Osteocyte (in vitro differentiated cells): ENCODE data around the gene CYYR1. TPM values are rescaled to one million over a fixed set of nuclear protein-coding genes. Genes with fewer than 3 reads are reported as not detected.

ENCODE experiments used
- DNase-seq: peaks from one replicate; pipeline ENCODE4 v3.0.0; 2021; ENCODE audit warnings: mixed read lengths; ENCODE audit not compliant: unreplicated experiment; ENCODE audit errors: extremely low spot score
- H3K27ac Mint-ChIP-seq: one replicate; pipeline ENCODE4 v1.8.0; 2021; ENCODE audit warnings: mild to moderate bottlenecking, mixed read lengths; ENCODE audit not compliant: unreplicated experiment
- H3K27me3 Mint-ChIP-seq: one replicate; pipeline ENCODE4 v1.8.0; 2021; ENCODE audit warnings: mixed read lengths; ENCODE audit not compliant: unreplicated experiment
- H3K36me3 Mint-ChIP-seq: one replicate; pipeline ENCODE4 v1.8.0; 2021; ENCODE audit warnings: mixed read lengths; ENCODE audit not compliant: unreplicated experiment
- H3K4me1 Mint-ChIP-seq: one replicate; pipeline ENCODE4 v1.8.0; 2021; ENCODE audit warnings: mixed read lengths; ENCODE audit not compliant: unreplicated experiment
- H3K4me3 Mint-ChIP-seq: one replicate; pipeline ENCODE4 v1.8.0; 2021; ENCODE audit warnings: mild to moderate bottlenecking, moderate library complexity, mixed read lengths; ENCODE audit not compliant: unreplicated experiment
- H3K9me3 Mint-ChIP-seq: one replicate; pipeline ENCODE4 v1.8.0; 2021; ENCODE audit warnings: mixed read lengths; ENCODE audit not compliant: unreplicated experiment
- total RNA-seq: library from RNA; stranded (reverse); gene quantifications from 2 replicates; pipeline ENCODE4 v1.2.1, GENCODE V29; 2021
- TF ChIP-seq, protein P1 (sequence below): fragments of 200-600 bp; sonication (generic); IDR thresholded peaks from 2 replicates; pipeline ENCODE4 v1.5.0; 2021; ENCODE audit warnings: antibody characterized with exemption, mild to moderate bottlenecking, moderate library complexity

CYYR1 gene
- total RNA-seq, 1 donor from 2014 or later = 4.7 TPM

DNA sequence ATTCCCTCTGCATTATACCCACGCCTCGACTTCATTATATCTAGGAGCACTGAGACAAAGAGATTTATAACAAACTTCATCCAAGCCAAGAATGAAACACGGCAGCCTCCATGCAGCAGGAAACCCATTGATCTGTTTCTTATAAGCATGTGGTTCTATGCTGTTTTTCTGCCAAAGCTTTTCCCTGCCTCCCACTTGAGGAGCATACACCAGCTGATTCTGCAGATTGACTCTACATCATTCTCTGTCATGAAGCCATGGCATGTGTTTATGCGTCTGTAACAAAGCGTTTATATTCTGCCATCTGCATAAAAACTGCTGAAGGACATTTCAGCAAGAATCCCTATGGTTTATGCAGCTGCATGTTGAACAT is 102.0 kb downstream of the CYYR1 start:
- Mint-ChIP-seq H3K4me3 (no peak overlapping the region), H3K27ac (no peak overlapping the region), H3K36me3 (peaks cover 2% of the 10 kb centered on the region), H3K4me1 (no peaks in the 10 kb centered on the region), H3K27me3 (no peaks in the 10 kb centered on the region), H3K9me3 (no peaks in the 10 kb centered on the region)
- TF ChIP-seq, protein P1, sequence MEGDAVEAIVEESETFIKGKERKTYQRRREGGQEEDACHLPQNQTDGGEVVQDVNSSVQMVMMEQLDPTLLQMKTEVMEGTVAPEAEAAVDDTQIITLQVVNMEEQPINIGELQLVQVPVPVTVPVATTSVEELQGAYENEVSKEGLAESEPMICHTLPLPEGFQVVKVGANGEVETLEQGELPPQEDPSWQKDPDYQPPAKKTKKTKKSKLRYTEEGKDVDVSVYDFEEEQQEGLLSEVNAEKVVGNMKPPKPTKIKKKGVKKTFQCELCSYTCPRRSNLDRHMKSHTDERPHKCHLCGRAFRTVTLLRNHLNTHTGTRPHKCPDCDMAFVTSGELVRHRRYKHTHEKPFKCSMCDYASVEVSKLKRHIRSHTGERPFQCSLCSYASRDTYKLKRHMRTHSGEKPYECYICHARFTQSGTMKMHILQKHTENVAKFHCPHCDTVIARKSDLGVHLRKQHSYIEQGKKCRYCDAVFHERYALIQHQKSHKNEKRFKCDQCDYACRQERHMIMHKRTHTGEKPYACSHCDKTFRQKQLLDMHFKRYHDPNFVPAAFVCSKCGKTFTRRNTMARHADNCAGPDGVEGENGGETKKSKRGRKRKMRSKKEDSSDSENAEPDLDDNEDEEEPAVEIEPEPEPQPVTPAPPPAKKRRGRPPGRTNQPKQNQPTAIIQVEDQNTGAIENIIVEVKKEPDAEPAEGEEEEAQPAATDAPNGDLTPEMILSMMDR = no peak
- no peak for DNase-seq

DNA sequence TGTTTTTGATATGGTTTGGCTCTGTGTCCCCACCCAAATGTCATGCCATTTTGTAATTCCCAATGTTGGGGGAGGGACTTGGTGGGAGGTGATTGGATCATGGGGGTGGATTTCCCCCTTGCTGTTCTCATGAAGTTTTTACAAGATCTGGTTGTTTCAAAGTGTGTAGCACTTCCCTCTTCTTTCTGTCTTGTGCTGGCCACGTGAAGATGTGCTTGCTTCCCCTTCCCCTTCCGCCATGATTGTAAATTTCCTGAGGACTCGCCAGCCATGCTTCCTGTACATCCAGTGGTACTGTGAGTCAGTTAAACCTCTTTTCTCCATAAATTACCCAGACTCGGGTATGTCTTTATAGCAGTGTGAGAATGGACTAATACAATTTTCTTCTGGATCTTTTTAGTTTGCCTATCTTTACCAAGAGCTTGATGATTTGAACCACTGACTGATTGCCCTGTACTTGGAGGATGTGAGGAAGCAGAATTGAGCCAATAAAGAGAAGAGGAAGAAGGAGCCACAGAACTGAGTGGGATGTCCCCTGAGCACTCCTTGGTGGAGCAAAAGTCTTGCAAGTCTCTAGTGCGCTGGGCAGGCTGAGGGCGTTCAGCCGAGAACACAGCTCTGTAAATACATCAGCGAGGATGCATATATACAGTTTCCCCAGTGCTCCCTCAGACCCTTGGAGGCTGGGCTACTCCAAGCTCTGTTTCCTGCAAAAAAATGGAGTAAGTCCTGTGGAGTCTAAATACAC is 102.6 kb downstream of the CYYR1 start:
- H3K9me3 Mint-ChIP-seq = no peaks in the 10 kb centered on the region
- H3K27ac Mint-ChIP-seq = no peak overlapping the region
- H3K4me3 Mint-ChIP-seq = no peak overlapping the region
- peaks cover under 1% of the 10 kb centered on the region for H3K36me3 Mint-ChIP-seq
- DNase-seq = no peak
- TF ChIP-seq, protein P1 = no peak
- no peaks in the 10 kb centered on the region for H3K27me3 Mint-ChIP-seq
- H3K4me1 Mint-ChIP-seq = no peaks in the 10 kb centered on the region

DNA sequence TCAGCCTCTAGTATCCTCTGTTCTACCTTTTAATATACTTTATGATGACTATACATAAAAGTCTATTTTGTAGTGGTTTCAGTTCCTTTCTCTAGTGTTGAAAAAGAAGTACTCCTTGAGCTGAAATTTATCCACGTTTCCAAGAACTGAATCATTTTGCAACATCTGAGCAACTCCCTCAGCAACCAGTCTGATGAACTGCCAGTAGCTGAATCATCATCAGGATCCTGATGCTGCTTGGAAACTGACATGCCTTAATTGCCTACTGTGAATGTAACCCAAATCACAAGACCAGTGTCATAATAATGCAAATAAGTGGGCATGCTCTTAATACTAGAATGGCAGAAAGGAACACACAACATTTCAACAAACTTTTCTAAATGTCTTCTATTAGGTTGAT is 103.3 kb downstream of the CYYR1 start:
- no peak for DNase-seq
- Mint-ChIP-seq H3K9me3 (no peaks in the 10 kb centered on the region), H3K4me3 (no peak overlapping the region), H3K4me1 (no peaks in the 10 kb centered on the region), H3K27me3 (no peaks in the 10 kb centered on the region), H3K36me3 (no peaks in the 10 kb centered on the region), H3K27ac (no peak overlapping the region)
- TF ChIP-seq, protein P1 = no peak

DNA sequence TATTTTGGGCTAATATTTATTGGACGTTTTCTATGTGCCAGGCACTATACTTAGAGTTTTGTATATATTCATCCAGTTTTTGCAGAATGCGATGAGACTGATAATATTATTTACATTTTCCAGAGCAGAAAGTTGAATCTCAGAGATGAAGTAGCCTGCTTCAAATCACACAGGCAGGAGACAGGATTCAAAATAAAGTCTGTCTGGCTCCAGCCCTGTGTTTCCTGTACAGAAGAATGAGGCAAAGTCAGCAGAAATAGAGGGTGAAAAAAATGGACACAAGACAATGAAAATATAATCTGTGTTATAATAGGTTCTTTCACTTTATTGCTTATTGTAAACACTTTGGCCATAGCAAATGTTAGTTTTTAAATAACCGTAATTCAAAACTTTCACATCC is 107.2 kb downstream of the CYYR1 start:
- Mint-ChIP-seq H3K27me3 (no peaks in the 10 kb centered on the region), H3K27ac (no peak overlapping the region), H3K9me3 (no peaks in the 10 kb centered on the region), H3K4me3 (no peak overlapping the region), H3K36me3 (no peaks in the 10 kb centered on the region), H3K4me1 (no peaks in the 10 kb centered on the region)
- no peak for DNase-seq
- TF ChIP-seq, protein P1 = no peak

DNA sequence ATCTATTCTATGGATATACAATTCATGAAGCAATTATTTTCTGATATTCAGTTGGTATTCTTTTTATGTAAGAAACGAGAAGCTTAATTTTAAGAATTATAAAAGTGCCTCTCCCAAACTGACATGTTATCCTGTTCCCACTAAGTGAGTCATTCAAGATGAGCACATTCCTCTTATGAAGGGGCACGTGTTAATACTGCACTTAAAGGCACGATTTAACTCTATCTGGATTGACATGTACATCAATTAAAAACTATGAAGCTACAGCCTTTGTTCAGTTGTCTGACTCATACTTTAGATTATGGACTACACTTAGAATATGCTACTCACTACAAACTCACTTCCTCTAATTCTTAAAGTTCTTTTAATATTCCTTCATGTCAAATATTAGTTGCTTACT is 111.6 kb downstream of the CYYR1 start:
- peaks cover 9% of the 10 kb centered on the region for H3K9me3 Mint-ChIP-seq
- no peaks in the 10 kb centered on the region for H3K27me3 Mint-ChIP-seq
- no peaks in the 10 kb centered on the region for H3K36me3 Mint-ChIP-seq
- no peak for DNase-seq
- no peak overlapping the region for H3K27ac Mint-ChIP-seq
- no peaks in the 10 kb centered on the region for H3K4me1 Mint-ChIP-seq
- H3K4me3 Mint-ChIP-seq = no peak overlapping the region
- TF ChIP-seq, protein P1 = no peak
